Activated T-cell treated with anti-CD3 and anti-CD28 coated beads for 1 hour (primary cell): Measurements from ENCODE around the gene PTGES2.
"Not testable (repeated sequence)": the region's sequence is repeated elsewhere in the genome, so short reads cannot be mapped to it uniquely, and the experiment has no call there.

Experiments used
- DNase-seq: peaks from one replicate; pipeline ENCODE4 v3.0.0-alpha.2; 2020; ENCODE audit warnings: low read depth

The PTGES2 gene

GRCh38 chr9:128088253-128088945, 39.1 kb downstream of the PTGES2 start:
- no peak for DNase-seq

GRCh38 chr9:128087262-128087661, 40.3 kb downstream of the PTGES2 start:
- no peak for DNase-seq

- DNase-seq, result no peak
Observed at GRCh38 chr9:128085943-128086342, 41.6 kb downstream of the PTGES2 start.

GRCh38 chr9:128084746-128085145, 42.8 kb downstream of the PTGES2 start:
- no peak for DNase-seq

- no peak for DNase-seq
Observed at GRCh38 chr9:128082151-128082550, 45.4 kb downstream of the PTGES2 start.

- no peak for DNase-seq
Observed at GRCh38 chr9:128081056-128081455, 46.5 kb downstream of the PTGES2 start.

GRCh38 chr9:128080206-128080605, 47.3 kb downstream of the PTGES2 start:
- DNase-seq, result no peak

GRCh38 chr9:128078504-128079434, 48.8 kb downstream of the PTGES2 start:
- DNase-seq, result no peak

GRCh38 chr9:128077847-128078503, 49.6 kb downstream of the PTGES2 start:
- DNase-seq, result no peak

- no peak for DNase-seq
Observed at GRCh38 chr9:128073253-128073886, 54.2 kb downstream of the PTGES2 start.

GRCh38 chr9:128072144-128073021, 55.1 kb downstream of the PTGES2 start:
- DNase-seq, result peak; percentile 48

- DNase-seq, result not testable (repeated sequence)
Observed at GRCh38 chr9:128071475-128071874, 56.1 kb downstream of the PTGES2 start.

- DNase-seq, result no peak
Observed at GRCh38 chr9:128070874-128071273, 56.7 kb downstream of the PTGES2 start.
